ENCODE measurements around the gene BIRC7.

BIRC7 gene

GRCh38 chr20:63235399-63235983, at the start of gene BIRC7:
BIRC7 (plus strand) TSS chr20:63235905; CDS start chr20:63236097, 192 bp downstream.
- Mint-ChIP-seq H3K9me3 (no peaks in the 10 kb centered on the region), H3K27ac (no peak within 1 kb of the TSS), H3K36me3 (no peaks in the 10 kb centered on the region), H3K27me3 (peaks cover 52% of the 10 kb centered on the region), H3K4me3 (no peak within 1 kb of the TSS), H3K4me1 (no peaks in the 10 kb centered on the region)
- CTCF ChIA-PET, result interaction anchor here (1.1 to 5.6 kb wide), 2 partner anchors 9 to 12 kb away, joined by 3 to 42 read pairs; no protein-coding TSS in a partner anchor
- DNase-seq, result no peak

- CTCF ChIA-PET, result no interaction called here
- no peak for DNase-seq
- H3K9me3 Mint-ChIP-seq, result peaks cover 10% of the 10 kb centered on the region
- no peaks in the 10 kb centered on the region for H3K4me1 Mint-ChIP-seq
- peaks cover 28% of the 10 kb centered on the region for H3K27me3 Mint-ChIP-seq
- no peak overlapping the region for H3K27ac Mint-ChIP-seq
- H3K4me3 Mint-ChIP-seq, result no peak overlapping the region
- H3K36me3 Mint-ChIP-seq, result no peaks in the 10 kb centered on the region
Measured at GRCh38 chr20:63186084-63186483, 49.6 kb upstream of the BIRC7 start.

- CTCF ChIA-PET, result no interaction called here
- Mint-ChIP-seq H3K27ac (no peak overlapping the region), H3K27me3 (peaks cover 21% of the 10 kb centered on the region), H3K4me3 (no peak overlapping the region), H3K36me3 (no peaks in the 10 kb centered on the region), H3K4me1 (no peaks in the 10 kb centered on the region), H3K9me3 (peaks cover 10% of the 10 kb centered on the region)
- no peak for DNase-seq
Measured at GRCh38 chr20:63186528-63187316, 49.0 kb upstream of the BIRC7 start.

GRCh38 chr20:63187338-63188158, 48.2 kb upstream of the BIRC7 start:
- CTCF ChIA-PET, result no interaction called here

GRCh38 chr20:63188159-63188442, 47.6 kb upstream of the BIRC7 start:
- CTCF ChIA-PET, result no interaction called here
- no peak for DNase-seq
- Mint-ChIP-seq H3K4me3 (no peak overlapping the region), H3K27me3 (peaks cover 8% of the 10 kb centered on the region), H3K4me1 (no peaks in the 10 kb centered on the region), H3K36me3 (no peaks in the 10 kb centered on the region), H3K27ac (no peak overlapping the region), H3K9me3 (peaks cover 10% of the 10 kb centered on the region)

More at GRCh38 chr20:63187338-63188158, 48.2 kb upstream of the BIRC7 start:
- no peaks in the 10 kb centered on the region for H3K4me1 Mint-ChIP-seq
- peaks cover 10% of the 10 kb centered on the region for H3K9me3 Mint-ChIP-seq
- no peaks in the 10 kb centered on the region for H3K36me3 Mint-ChIP-seq
- H3K4me3 Mint-ChIP-seq, result no peak overlapping the region
- H3K27me3 Mint-ChIP-seq, result peaks cover 13% of the 10 kb centered on the region
- no peak overlapping the region for H3K27ac Mint-ChIP-seq
- no peak for DNase-seq

GRCh38 chr20:63188641-63189321, 46.9 kb upstream of the BIRC7 start:
- no peaks in the 10 kb centered on the region for H3K36me3 Mint-ChIP-seq
- H3K4me1 Mint-ChIP-seq, result no peaks in the 10 kb centered on the region
- H3K27ac Mint-ChIP-seq, result no peak overlapping the region
- H3K9me3 Mint-ChIP-seq, result peaks cover 10% of the 10 kb centered on the region
- H3K4me3 Mint-ChIP-seq, result no peak overlapping the region
- H3K27me3 Mint-ChIP-seq, result peaks cover 3% of the 10 kb centered on the region
- no peak for DNase-seq
- CTCF ChIA-PET, result no interaction called here

- H3K9me3 Mint-ChIP-seq, result peaks cover 10% of the 10 kb centered on the region
Measured at GRCh38 chr20:63189322-63189642, 46.4 kb upstream of the BIRC7 start.

GRCh38 chr20:63189846-63190559, 45.7 kb upstream of the BIRC7 start:
- Mint-ChIP-seq H3K9me3 (peaks cover 9% of the 10 kb centered on the region), H3K36me3 (peaks cover 4% of the 10 kb centered on the region), H3K27me3 (peaks cover 3% of the 10 kb centered on the region), H3K4me1 (no peaks in the 10 kb centered on the region), H3K27ac (no peak overlapping the region), H3K4me3 (no peak overlapping the region)
- DNase-seq, result no peak
- CTCF ChIA-PET, result interaction anchor here (0.9 to 1.3 kb wide), 2 partner anchors 9 to 307 kb away, joined by 3 to 4 read pairs; no protein-coding TSS in a partner anchor

More at GRCh38 chr20:63189322-63189642, 46.4 kb upstream of the BIRC7 start:
- Mint-ChIP-seq H3K27me3 (peaks cover 3% of the 10 kb centered on the region), H3K27ac (no peak overlapping the region), H3K36me3 (no peaks in the 10 kb centered on the region), H3K4me3 (no peak overlapping the region), H3K4me1 (no peaks in the 10 kb centered on the region)
- CTCF ChIA-PET, result interaction anchor here (0.9 kb wide), 1 partner anchor 308 kb away, joined by 4 read pairs; no protein-coding TSS in a partner anchor
- no peak for DNase-seq

GRCh38 chr20:63190828-63191227, 44.9 kb upstream of the BIRC7 start:
- peaks cover under 1% of the 10 kb centered on the region for H3K9me3 Mint-ChIP-seq
- H3K4me1 Mint-ChIP-seq, result no peaks in the 10 kb centered on the region
- CTCF ChIA-PET, result interaction anchor here (1.3 kb wide), 1 partner anchor 10 kb away, joined by 3 read pairs; no protein-coding TSS in a partner anchor
- peaks cover 3% of the 10 kb centered on the region for H3K27me3 Mint-ChIP-seq
- peaks cover 8% of the 10 kb centered on the region for H3K36me3 Mint-ChIP-seq
- no peak for DNase-seq
- no peak overlapping the region for H3K4me3 Mint-ChIP-seq
- H3K27ac Mint-ChIP-seq, result no peak overlapping the region

GRCh38 chr20:63191400-63191799, 44.3 kb upstream of the BIRC7 start:
- Mint-ChIP-seq H3K36me3 (peaks cover 8% of the 10 kb centered on the region), H3K27ac (no peak overlapping the region), H3K27me3 (peaks cover 3% of the 10 kb centered on the region), H3K9me3 (no peaks in the 10 kb centered on the region), H3K4me3 (no peak overlapping the region), H3K4me1 (peaks cover 2% of the 10 kb centered on the region)
- DNase-seq, result no peak
- CTCF ChIA-PET, result interaction anchor here (1.3 kb wide), 1 partner anchor 10 kb away, joined by 3 read pairs; no protein-coding TSS in a partner anchor

- H3K4me3 Mint-ChIP-seq, result no peak overlapping the region
- peaks cover 14% of the 10 kb centered on the region for H3K36me3 Mint-ChIP-seq
- CTCF ChIA-PET, result interaction anchor here (1.0 kb wide), 1 partner anchor 31 kb away, joined by 3 read pairs; no protein-coding TSS in a partner anchor
- no peak overlapping the region for H3K27ac Mint-ChIP-seq
- no peak for DNase-seq
- peaks cover 2% of the 10 kb centered on the region for H3K4me1 Mint-ChIP-seq
- H3K27me3 Mint-ChIP-seq, result peaks cover 3% of the 10 kb centered on the region
- no peaks in the 10 kb centered on the region for H3K9me3 Mint-ChIP-seq
Measured at GRCh38 chr20:63192721-63193120, 43.0 kb upstream of the BIRC7 start.

- CTCF ChIA-PET, result interaction anchor here (1.1 kb wide), 2 partner anchors 11 kb away, joined by 3 read pairs; no protein-coding TSS in a partner anchor
- Mint-ChIP-seq H3K36me3 (peaks cover 18% of the 10 kb centered on the region), H3K9me3 (no peaks in the 10 kb centered on the region), H3K27ac (no peak overlapping the region), H3K4me1 (peaks cover 2% of the 10 kb centered on the region), H3K27me3 (peaks cover 3% of the 10 kb centered on the region), H3K4me3 (no peak overlapping the region)
- DNase-seq, result no peak
Measured at GRCh38 chr20:63194007-63194796, 41.5 kb upstream of the BIRC7 start.

- Mint-ChIP-seq H3K9me3 (no peaks in the 10 kb centered on the region), H3K4me1 (peaks cover 2% of the 10 kb centered on the region), H3K27ac (no peak overlapping the region), H3K4me3 (no peak overlapping the region), H3K36me3 (peaks cover 20% of the 10 kb centered on the region), H3K27me3 (peaks cover 3% of the 10 kb centered on the region)
- no peak for DNase-seq
- CTCF ChIA-PET, result interaction anchor here (1.1 kb wide), 1 partner anchor 12 kb away, joined by 3 read pairs; no protein-coding TSS in a partner anchor
Measured at GRCh38 chr20:63194797-63195173, 40.9 kb upstream of the BIRC7 start.
